Type B pancreatic cell (in vitro differentiated cells): ENCODE data around the gene PRELP. TPM values are rescaled to one million over a fixed set of nuclear protein-coding genes. Genes with fewer than 3 reads are reported as not detected.

Source experiments
- DNase-seq: peaks from one replicate; pipeline ENCODE4 v3.0.0; 2021; ENCODE audit warnings: mixed read lengths; ENCODE audit not compliant: unreplicated experiment; ENCODE audit errors: extremely low spot score
- H3K27ac Mint-ChIP-seq: 2 replicates; pipeline ENCODE4 v1.8.0; 2021; ENCODE audit warnings: mild to moderate bottlenecking, mixed read lengths
- H3K27me3 Mint-ChIP-seq: 2 replicates; pipeline ENCODE4 v1.8.0; 2021; ENCODE audit warnings: mixed read lengths
- H3K36me3 Mint-ChIP-seq: 2 replicates; pipeline ENCODE4 v1.8.0; 2021; ENCODE audit warnings: mixed read lengths
- H3K4me1 Mint-ChIP-seq: one replicate; pipeline ENCODE4 v1.8.0; 2021; ENCODE audit warnings: mixed read lengths; ENCODE audit not compliant: unreplicated experiment
- H3K4me3 Mint-ChIP-seq: 2 replicates; pipeline ENCODE4 v1.8.0; 2021; ENCODE audit warnings: mild to moderate bottlenecking, mixed read lengths
- H3K9me3 Mint-ChIP-seq: 2 replicates; pipeline ENCODE4 v1.8.0; 2021; ENCODE audit warnings: mixed read lengths
- long read RNA-seq: library from polyadenylated mRNA; unstranded; transcript quantifications from one replicate; pipeline ENCODE4 v2.0.0, GENCODE V29; 2020
- total RNA-seq: library from RNA; stranded (reverse); gene quantifications from 2 replicates; pipeline ENCODE4 v1.2.1, GENCODE V29; 2021; ENCODE audit warnings: low replicate concordance
- TF ChIP-seq, protein P1 (sequence below): fragments of 200-600 bp; sonication (generic); conservative IDR thresholded peaks from 2 replicates; pipeline ENCODE4 v1.5.0; 2021; ENCODE audit warnings: antibody characterized with exemption, mild to moderate bottlenecking

PRELP gene
- total RNA-seq = 0.07 and 1.1 TPM in 2 replicates
- long read RNA-seq = 0 reads

DNA sequence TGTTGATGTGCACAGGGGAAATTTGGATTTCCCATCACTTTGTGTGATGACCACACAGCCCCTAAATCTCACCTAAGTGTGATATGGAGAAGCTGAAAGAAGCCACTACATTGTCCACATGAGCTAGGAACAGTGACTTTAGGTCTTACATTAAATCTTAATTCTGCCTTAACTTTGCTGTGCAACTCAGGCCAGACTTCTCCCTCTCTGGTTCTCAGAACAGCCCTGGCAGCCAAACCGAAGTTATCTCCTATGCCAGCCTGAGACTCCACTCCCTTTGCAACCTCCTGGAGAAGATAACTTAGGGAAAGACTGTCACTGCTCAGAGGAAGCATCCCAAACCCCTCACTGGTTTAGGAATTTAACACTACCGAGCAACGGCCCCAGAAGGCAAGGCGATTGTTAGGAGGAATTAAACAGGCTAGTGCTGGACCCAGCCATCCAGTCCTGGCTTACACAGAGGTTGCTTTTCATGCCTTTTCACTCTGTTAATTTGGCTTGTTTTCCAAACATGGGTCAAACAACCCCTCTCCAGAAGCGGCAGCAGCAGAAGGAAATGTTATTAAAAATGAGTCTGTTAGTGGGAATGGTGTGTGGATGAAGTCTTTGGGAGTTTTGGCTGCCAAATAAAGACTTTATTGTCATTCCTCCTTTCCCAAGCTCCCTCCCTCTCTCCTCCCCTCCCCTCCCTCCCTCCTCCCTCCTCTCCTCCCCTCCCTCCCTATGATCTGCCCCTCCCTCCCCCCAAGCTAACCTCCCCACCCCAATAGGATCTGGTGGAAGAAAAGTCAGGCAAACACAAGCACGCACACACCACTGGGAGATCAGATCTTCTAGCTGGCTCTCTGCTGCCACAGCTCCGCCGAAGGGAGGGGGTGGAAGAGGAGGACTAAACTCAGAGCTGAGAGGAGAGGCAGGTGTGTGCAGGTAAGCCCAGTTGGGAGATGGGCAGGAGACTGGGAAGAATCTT lies at the start of gene PRELP:
Gene PRELP, plus strand, starts transcription at position 795 of the 970 bp plus-strand sequence. CDS start 7,379 bp downstream, outside the sequence.
- H3K4me1 Mint-ChIP-seq = peaks cover 36% of the 10 kb centered on the region
- no peaks in the 10 kb centered on the region for H3K9me3 Mint-ChIP-seq
- H3K4me3 Mint-ChIP-seq = peak within 1 kb of the TSS; percentile 23
- TF ChIP-seq, protein P1, sequence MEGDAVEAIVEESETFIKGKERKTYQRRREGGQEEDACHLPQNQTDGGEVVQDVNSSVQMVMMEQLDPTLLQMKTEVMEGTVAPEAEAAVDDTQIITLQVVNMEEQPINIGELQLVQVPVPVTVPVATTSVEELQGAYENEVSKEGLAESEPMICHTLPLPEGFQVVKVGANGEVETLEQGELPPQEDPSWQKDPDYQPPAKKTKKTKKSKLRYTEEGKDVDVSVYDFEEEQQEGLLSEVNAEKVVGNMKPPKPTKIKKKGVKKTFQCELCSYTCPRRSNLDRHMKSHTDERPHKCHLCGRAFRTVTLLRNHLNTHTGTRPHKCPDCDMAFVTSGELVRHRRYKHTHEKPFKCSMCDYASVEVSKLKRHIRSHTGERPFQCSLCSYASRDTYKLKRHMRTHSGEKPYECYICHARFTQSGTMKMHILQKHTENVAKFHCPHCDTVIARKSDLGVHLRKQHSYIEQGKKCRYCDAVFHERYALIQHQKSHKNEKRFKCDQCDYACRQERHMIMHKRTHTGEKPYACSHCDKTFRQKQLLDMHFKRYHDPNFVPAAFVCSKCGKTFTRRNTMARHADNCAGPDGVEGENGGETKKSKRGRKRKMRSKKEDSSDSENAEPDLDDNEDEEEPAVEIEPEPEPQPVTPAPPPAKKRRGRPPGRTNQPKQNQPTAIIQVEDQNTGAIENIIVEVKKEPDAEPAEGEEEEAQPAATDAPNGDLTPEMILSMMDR = no peak
- H3K27ac Mint-ChIP-seq = no peak within 1 kb of the TSS
- no peak for DNase-seq
- peaks cover 11% of the 10 kb centered on the region for H3K27me3 Mint-ChIP-seq
- H3K36me3 Mint-ChIP-seq = no peaks in the 10 kb centered on the region

DNA sequence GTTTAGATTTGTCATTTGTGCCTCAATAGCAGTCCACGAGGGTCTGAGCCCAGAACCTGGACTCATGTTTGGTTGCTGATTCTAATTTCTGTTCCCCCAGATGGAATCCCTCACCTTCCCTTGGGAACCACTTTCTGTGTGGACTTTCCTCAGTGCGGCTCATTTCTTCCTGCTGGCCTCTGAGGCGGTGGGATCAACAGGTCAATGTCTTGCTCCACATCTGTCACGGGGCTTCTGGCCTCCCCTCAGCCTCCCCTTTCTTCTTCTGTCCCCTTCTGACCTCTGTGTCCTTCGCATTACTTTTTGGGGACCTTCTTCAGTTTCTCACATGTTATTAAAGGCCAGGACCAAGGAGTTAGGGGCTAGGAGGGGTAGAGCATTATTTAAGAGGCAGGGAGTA lies 49.2 kb upstream of the PRELP start:
- TF ChIP-seq, protein P1 = no peak

DNA sequence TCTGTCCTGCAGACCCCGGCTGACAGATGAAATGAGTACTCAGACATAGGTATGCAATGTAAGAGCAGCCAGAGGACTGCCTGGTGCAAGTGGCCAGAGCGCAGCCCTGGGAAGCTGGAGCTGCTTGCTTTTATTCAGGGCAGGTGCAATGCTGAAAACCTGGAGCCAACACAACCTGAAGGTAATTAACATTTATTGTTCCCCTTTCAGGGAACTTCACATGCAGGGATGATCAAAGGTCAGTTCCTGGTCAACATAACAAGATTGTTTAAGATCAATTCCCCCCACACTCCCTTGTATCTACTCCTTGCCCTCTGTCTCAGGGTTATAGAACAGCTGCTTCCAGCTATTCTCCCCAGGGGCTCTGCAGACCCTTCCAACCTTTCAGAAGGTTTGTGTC lies 48.7 kb upstream of the PRELP start:
- H3K27me3 Mint-ChIP-seq = peaks cover 42% of the 10 kb centered on the region
- no peaks in the 10 kb centered on the region for H3K9me3 Mint-ChIP-seq
- TF ChIP-seq, protein P1 = no peak
- H3K27ac Mint-ChIP-seq = peak overlapping the region; percentile 4
- no peak for DNase-seq
- H3K4me3 Mint-ChIP-seq = no peak overlapping the region
- no peaks in the 10 kb centered on the region for H3K36me3 Mint-ChIP-seq
- H3K4me1 Mint-ChIP-seq = peaks cover 38% of the 10 kb centered on the region

More for the DNA sequence above, 49.2 kb upstream of the PRELP start:
- no peaks in the 10 kb centered on the region for H3K9me3 Mint-ChIP-seq
- H3K27ac Mint-ChIP-seq = no peak overlapping the region
- H3K36me3 Mint-ChIP-seq = no peaks in the 10 kb centered on the region
- H3K27me3 Mint-ChIP-seq = peaks cover 42% of the 10 kb centered on the region
- H3K4me3 Mint-ChIP-seq = no peak overlapping the region
- H3K4me1 Mint-ChIP-seq = peaks cover 35% of the 10 kb centered on the region
- no peak for DNase-seq

DNA sequence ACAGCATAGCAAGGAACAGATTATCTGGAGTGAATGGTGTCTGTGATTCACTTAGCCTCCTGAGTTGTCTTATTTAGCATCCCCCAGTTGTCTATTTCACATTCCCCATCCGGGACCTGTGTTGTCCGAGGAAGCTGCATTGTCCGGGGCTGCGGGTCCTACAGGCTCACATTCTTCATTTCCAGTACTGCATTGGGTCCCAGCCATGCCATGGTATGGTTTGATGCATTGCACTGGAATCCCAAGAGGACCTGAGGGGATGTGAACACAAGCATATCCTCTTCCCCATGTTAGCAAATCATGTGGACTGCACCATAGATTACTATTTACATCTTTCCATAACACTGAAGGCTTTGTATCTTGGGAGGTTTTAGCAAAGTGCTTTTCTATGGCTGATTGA lies 48.2 kb upstream of the PRELP start:
- no peak for DNase-seq
- Mint-ChIP-seq H3K27ac (peak overlapping the region; percentile 4), H3K36me3 (no peaks in the 10 kb centered on the region), H3K4me1 (peaks cover 41% of the 10 kb centered on the region), H3K9me3 (no peaks in the 10 kb centered on the region), H3K4me3 (no peak overlapping the region), H3K27me3 (peaks cover 42% of the 10 kb centered on the region)
- TF ChIP-seq, protein P1 = no peak

DNA sequence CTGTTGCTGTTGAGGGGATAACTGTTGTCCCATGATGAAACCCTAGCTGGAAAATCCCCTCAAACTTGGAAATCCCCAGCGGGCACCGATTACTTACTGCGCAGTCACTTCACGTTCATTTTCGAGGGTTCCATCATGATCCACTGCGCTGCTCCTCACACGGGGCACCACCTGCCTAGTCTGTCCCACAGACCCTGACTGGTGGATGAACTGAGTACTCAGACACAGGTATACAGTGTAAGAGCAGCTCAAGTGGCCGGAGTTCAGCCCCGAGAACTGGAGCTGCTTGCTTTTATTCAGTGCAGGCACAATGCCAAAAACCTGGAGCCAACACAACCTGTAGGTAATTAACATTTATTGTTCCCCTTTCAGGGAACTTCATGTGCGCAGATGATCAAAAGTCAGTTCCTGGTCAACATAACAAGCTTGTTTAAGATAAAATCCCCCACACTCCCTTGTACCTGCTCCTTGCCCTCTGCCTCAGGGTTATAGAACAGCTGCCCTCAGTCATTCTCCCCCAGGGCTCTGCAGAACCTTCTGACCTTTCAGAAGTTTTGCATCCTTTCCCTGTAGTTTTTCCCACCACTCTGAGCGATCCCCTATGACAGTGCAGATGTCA lies 46.5 kb upstream of the PRELP start:
- Mint-ChIP-seq H3K9me3 (no peaks in the 10 kb centered on the region), H3K27ac (peak overlapping the region; percentile 65), H3K4me3 (no peak overlapping the region), H3K4me1 (peaks cover 41% of the 10 kb centered on the region), H3K27me3 (peaks cover 38% of the 10 kb centered on the region), H3K36me3 (no peaks in the 10 kb centered on the region)
- no peak for DNase-seq
- TF ChIP-seq, protein P1 = no peak
